IPS-15b (cell line): ENCODE data around the gene BNIP1.
"Not testable (repeated sequence)": the region's sequence is repeated elsewhere in the genome, so short reads cannot be mapped to it uniquely, and the experiment has no call there.

Source experiments
- H3K27me3 ChIP-seq: one replicate; pipeline ENCODE4 v1.6.1; 2013; ENCODE audit warnings: low read length; ENCODE audit not compliant: control insufficient read depth, insufficient read depth
- H3K36me3 ChIP-seq: one replicate; pipeline ENCODE4 v1.6.1; 2013; ENCODE audit warnings: low read length; ENCODE audit not compliant: control insufficient read depth, insufficient read depth
- H3K4me1 ChIP-seq: one replicate; pipeline ENCODE4 v1.6.1; 2013; ENCODE audit warnings: mild to moderate bottlenecking, low read length; ENCODE audit not compliant: control insufficient read depth, insufficient read depth
- H3K4me3 ChIP-seq: one replicate; pipeline ENCODE4 v1.5.1; 2013; ENCODE audit warnings: low read depth, low read length
- H3K9ac ChIP-seq: one replicate; pipeline ENCODE4 v1.6.1; 2013; ENCODE audit warnings: low read depth, mild to moderate bottlenecking, low read length
- H3K9me3 ChIP-seq: one replicate; pipeline ENCODE4 v1.6.1; 2013; ENCODE audit warnings: mild to moderate bottlenecking, low read length; ENCODE audit not compliant: control insufficient read depth, insufficient read depth

BNIP1 gene

GRCh38 chr5:173144200-173145176 lies at the start of gene BNIP1:
Gene BNIP1 (plus strand): TSS chr5:173144531. CDS start chr5:173144546, 15 bp downstream.
- no peaks in the 10 kb centered on the region for H3K27me3 ChIP-seq
- no peaks in the 10 kb centered on the region for H3K36me3 ChIP-seq
- peaks cover 7% of the 10 kb centered on the region for H3K4me1 ChIP-seq
- H3K4me3 ChIP-seq, result peak within 1 kb of the TSS; percentile 95
- H3K9me3 ChIP-seq, result no peaks in the 10 kb centered on the region
- H3K9ac ChIP-seq, result peak within 1 kb of the TSS; percentile 71

- Histone ChIP-seq H3K4me3 (no peak overlapping the region), H3K4me1 (no peaks in the 10 kb centered on the region), H3K36me3 (no peaks in the 10 kb centered on the region), H3K9ac (no peak overlapping the region), H3K27me3 (no peaks in the 10 kb centered on the region), H3K9me3 (no peaks in the 10 kb centered on the region)
Measured at GRCh38 chr5:173098787-173099186, 45.5 kb upstream of the BNIP1 start.

GRCh38 chr5:173099461-173099860 lies 44.9 kb upstream of the BNIP1 start:
- Histone ChIP-seq H3K9ac (no peak overlapping the region), H3K27me3 (no peaks in the 10 kb centered on the region), H3K4me3 (no peak overlapping the region), H3K9me3 (no peaks in the 10 kb centered on the region), H3K36me3 (no peaks in the 10 kb centered on the region), H3K4me1 (no peaks in the 10 kb centered on the region)

- Histone ChIP-seq H3K4me1 (no peaks in the 10 kb centered on the region), H3K9ac (no peak overlapping the region), H3K4me3 (no peak overlapping the region), H3K36me3 (no peaks in the 10 kb centered on the region), H3K9me3 (no peaks in the 10 kb centered on the region), H3K27me3 (no peaks in the 10 kb centered on the region)
Measured at GRCh38 chr5:173101245-173101644, 43.1 kb upstream of the BNIP1 start.

GRCh38 chr5:173103411-173103810 lies 40.9 kb upstream of the BNIP1 start:
- no peaks in the 10 kb centered on the region for H3K36me3 ChIP-seq
- H3K9me3 ChIP-seq, result no peaks in the 10 kb centered on the region
- H3K9ac ChIP-seq, result no peak overlapping the region
- H3K27me3 ChIP-seq, result no peaks in the 10 kb centered on the region
- no peak overlapping the region for H3K4me3 ChIP-seq
- H3K4me1 ChIP-seq, result no peaks in the 10 kb centered on the region

- Histone ChIP-seq H3K9ac (no peak overlapping the region), H3K36me3 (no peaks in the 10 kb centered on the region), H3K27me3 (no peaks in the 10 kb centered on the region), H3K4me3 (no peak overlapping the region), H3K9me3 (no peaks in the 10 kb centered on the region), H3K4me1 (peaks cover 5% of the 10 kb centered on the region)
Measured at GRCh38 chr5:173108914-173109313, 35.4 kb upstream of the BNIP1 start.

- Histone ChIP-seq H3K9ac (no peak overlapping the region), H3K4me1 (no peaks in the 10 kb centered on the region), H3K4me3 (no peak overlapping the region), H3K9me3 (no peaks in the 10 kb centered on the region), H3K36me3 (no peaks in the 10 kb centered on the region), H3K27me3 (no peaks in the 10 kb centered on the region)
Measured at GRCh38 chr5:173114536-173114935, 29.8 kb upstream of the BNIP1 start.

- Histone ChIP-seq H3K4me3 (no peak overlapping the region), H3K9me3 (no peaks in the 10 kb centered on the region), H3K36me3 (no peaks in the 10 kb centered on the region), H3K27me3 (no peaks in the 10 kb centered on the region), H3K9ac (no peak overlapping the region), H3K4me1 (no peaks in the 10 kb centered on the region)
Measured at GRCh38 chr5:173119719-173120118, 24.6 kb upstream of the BNIP1 start.

GRCh38 chr5:173123416-173123815 lies 20.9 kb upstream of the BNIP1 start:
- no peak overlapping the region for H3K9ac ChIP-seq
- no peaks in the 10 kb centered on the region for H3K27me3 ChIP-seq
- H3K9me3 ChIP-seq, result no peaks in the 10 kb centered on the region
- H3K36me3 ChIP-seq, result no peaks in the 10 kb centered on the region
- no peaks in the 10 kb centered on the region for H3K4me1 ChIP-seq
- no peak overlapping the region for H3K4me3 ChIP-seq

- H3K4me3 ChIP-seq, H3K27me3 ChIP-seq, H3K4me1 ChIP-seq, H3K36me3 ChIP-seq, H3K9me3 ChIP-seq, H3K9ac ChIP-seq: not testable (repeated sequence)
Measured at GRCh38 chr5:173132166-173132565, 12.2 kb upstream of the BNIP1 start.

- Histone ChIP-seq H3K4me3 (no peak overlapping the region), H3K4me1 (peaks cover 23% of the 10 kb centered on the region), H3K36me3 (no peaks in the 10 kb centered on the region), H3K27me3 (no peaks in the 10 kb centered on the region), H3K9ac (no peak overlapping the region), H3K9me3 (no peaks in the 10 kb centered on the region)
Measured at GRCh38 chr5:173138707-173139106, 5.6 kb upstream of the BNIP1 start.

- Histone ChIP-seq H3K9ac (no peak overlapping the region), H3K27me3 (no peaks in the 10 kb centered on the region), H3K36me3 (no peaks in the 10 kb centered on the region), H3K4me1 (peaks cover 23% of the 10 kb centered on the region), H3K9me3 (no peaks in the 10 kb centered on the region), H3K4me3 (no peak overlapping the region)
Measured at GRCh38 chr5:173139631-173140030, 4.7 kb upstream of the BNIP1 start.
